ENCODE measurements around the gene DYSF. TPM values are rescaled to one million over a fixed set of nuclear protein-coding genes. Genes with fewer than 3 reads are reported as not detected.

DYSF gene
- total and polyA plus RNA-seq, 8 donors: 17.8 to 71.4 (median 21.6) TPM

DNA sequence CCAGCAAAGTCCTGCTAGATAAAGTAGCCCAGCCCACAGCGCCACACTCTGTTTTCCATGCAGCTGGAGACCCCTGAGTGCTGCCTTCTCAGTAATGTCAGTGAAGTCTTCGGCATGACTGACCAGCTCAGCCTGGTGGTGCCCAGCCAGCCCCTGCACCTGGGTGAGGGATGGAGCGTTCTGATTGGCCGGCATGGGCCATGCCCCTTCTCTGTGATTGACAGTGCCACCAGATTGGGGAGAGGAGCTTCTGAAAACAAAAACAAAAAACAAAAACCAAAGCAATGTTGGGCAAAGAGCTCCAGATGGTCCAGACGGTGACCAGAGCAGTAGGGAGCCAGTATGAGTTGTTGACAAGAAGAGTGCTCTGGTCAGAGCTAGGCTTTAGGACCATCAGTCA lies 122.6 kb downstream of the DYSF start:
- Histone ChIP-seq H3K9me3 (no peaks in the 10 kb centered on the region), H3K27ac (no peak overlapping the region), H3K27me3 (no peaks in the 10 kb centered on the region), H3K4me1 (no peaks in the 10 kb centered on the region), H3K36me3 (peaks cover 0 to 87% of the 10 kb centered on the region in 2 donors), H3K4me3 (no peak overlapping the region)
- TF ChIP-seq, protein P1, sequence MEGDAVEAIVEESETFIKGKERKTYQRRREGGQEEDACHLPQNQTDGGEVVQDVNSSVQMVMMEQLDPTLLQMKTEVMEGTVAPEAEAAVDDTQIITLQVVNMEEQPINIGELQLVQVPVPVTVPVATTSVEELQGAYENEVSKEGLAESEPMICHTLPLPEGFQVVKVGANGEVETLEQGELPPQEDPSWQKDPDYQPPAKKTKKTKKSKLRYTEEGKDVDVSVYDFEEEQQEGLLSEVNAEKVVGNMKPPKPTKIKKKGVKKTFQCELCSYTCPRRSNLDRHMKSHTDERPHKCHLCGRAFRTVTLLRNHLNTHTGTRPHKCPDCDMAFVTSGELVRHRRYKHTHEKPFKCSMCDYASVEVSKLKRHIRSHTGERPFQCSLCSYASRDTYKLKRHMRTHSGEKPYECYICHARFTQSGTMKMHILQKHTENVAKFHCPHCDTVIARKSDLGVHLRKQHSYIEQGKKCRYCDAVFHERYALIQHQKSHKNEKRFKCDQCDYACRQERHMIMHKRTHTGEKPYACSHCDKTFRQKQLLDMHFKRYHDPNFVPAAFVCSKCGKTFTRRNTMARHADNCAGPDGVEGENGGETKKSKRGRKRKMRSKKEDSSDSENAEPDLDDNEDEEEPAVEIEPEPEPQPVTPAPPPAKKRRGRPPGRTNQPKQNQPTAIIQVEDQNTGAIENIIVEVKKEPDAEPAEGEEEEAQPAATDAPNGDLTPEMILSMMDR (IDR thresholded peaks at IDR 0.05): no peak
- no peak for ATAC-seq
- intact Hi-C loops (cut with DNase I): no loop called here
- no peak for DNase-seq

DNA sequence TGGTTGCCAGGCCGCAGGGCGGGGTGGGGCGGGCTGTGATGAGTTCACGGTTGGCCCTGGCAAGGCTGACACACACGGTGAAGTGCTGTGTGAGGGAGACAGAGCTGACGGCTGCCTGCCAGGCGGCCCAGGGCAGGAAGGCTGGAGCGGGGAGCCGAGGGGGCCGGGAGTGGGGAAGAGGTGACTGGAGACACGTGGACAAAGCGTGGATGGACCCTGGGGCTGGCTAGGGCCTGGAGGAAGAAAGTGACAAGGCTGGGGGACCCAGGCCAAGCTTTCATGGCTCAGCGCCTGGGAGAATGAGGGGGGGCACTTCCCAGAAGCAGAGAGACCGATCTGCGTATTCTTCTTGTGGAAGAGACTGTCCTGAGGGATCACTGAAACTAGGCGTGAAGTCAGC lies 123.2 kb downstream of the DYSF start:
- Histone ChIP-seq H3K27me3 (no peaks in the 10 kb centered on the region), H3K36me3 (peaks cover 0 to 92% of the 10 kb centered on the region in 2 donors), H3K9me3 (no peaks in the 10 kb centered on the region), H3K4me1 (no peaks in the 10 kb centered on the region), H3K27ac (no peak overlapping the region), H3K4me3 (no peak overlapping the region)
- ATAC-seq (no peak), DNase-seq (peak in 2 of 4 donors; percentile 55 to 76)
- TF ChIP-seq, protein P1 (IDR thresholded peaks at IDR 0.05): no peak
- intact Hi-C loops (cut with DNase I): no loop called here

DNA sequence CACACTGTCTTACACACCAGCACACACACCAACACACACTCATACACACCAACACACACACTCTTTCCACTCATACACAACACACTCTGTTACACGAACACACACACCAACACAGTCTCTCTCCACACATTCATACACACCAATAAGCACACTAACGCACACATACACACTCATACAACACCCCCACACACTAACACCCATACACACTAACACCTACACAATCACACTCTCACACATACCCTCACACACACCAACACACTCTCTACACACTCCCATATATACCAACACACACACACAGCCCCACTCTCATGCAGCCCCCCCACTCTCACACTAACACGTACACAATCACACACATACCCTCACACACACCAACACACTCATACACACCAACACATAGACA lies 123.8 kb downstream of the DYSF start:
- H3K27me3 ChIP-seq: no peaks in the 10 kb centered on the region
- no peak for ATAC-seq
- H3K27ac ChIP-seq: no peak overlapping the region
- no peak for DNase-seq
- intact Hi-C loops (cut with DNase I): no loop called here
- peaks cover 0 to 93% of the 10 kb centered on the region in 2 donors for H3K36me3 ChIP-seq
- TF ChIP-seq, protein P1 (IDR thresholded peaks at IDR 0.05): no peak
- no peaks in the 10 kb centered on the region for H3K4me1 ChIP-seq
- no peaks in the 10 kb centered on the region for H3K9me3 ChIP-seq
- no peak overlapping the region for H3K4me3 ChIP-seq

DNA sequence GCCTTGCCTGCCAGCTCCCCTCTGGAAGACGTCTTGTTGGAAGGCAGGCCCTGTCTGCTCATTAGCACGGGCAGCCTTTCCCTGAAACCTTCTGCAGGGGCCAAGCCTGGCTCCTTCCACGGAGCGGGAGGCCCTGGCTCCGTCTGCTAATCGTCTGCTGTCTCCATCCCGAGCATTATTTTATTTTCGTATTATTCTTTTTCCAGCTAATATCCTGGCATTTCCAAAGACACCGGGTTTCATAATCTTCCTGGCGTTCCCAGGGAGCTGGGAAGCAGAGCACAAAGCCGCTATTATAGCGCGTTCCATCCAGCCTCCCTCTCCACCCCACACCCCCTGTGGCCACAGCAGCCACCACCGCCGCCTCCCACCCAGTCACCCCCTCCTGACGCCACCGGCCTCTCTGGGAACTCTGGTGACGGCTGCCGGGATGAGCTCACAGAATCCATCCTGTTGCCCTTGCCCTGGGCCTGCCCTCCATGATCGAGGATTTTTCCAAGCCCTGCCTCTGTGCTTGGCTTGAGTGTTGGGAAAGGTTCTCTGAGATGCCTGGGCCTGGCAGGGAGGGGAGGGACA lies 125.5 kb downstream of the DYSF start:
- intact Hi-C loops (cut with DNase I): no loop called here
- ATAC-seq: peak; percentile 57

DNA sequence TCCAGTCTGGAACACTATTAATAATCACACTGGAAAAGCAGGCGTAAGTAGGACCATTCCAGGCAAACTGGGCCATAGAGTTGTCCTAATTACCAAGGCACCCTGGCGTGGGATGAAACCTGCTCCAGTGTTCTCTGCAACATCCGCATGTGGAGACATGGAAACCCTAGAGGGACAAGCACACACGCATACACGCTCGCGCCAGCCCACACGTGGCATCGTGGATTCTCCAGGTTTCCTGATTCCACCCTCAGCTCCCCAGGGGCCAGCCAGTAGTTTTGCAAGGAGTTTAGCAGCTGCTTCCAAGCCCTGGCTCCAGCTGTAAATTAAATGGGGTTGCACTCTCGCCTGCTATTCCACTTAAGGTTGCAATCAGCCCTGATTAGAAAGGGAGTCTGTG lies 127.7 kb downstream of the DYSF start:
- Histone ChIP-seq H3K36me3 (peaks cover 0 to 74% of the 10 kb centered on the region in 2 donors), H3K27me3 (no peaks in the 10 kb centered on the region), H3K4me1 (no peaks in the 10 kb centered on the region), H3K27ac (no peak overlapping the region), H3K4me3 (no peak overlapping the region), H3K9me3 (no peaks in the 10 kb centered on the region)
- DNase-seq (no peak), ATAC-seq (no peak)
- TF ChIP-seq, protein P1 (IDR thresholded peaks at IDR 0.05): no peak
- intact Hi-C loops (cut with DNase I): no loop called here

More for the DNA sequence above, 125.5 kb downstream of the DYSF start:
- H3K27ac ChIP-seq: peak overlapping the region; percentile 7 to 57
- no peaks in the 10 kb centered on the region for H3K4me1 ChIP-seq
- H3K9me3 ChIP-seq: no peaks in the 10 kb centered on the region
- H3K4me3 ChIP-seq: no peak overlapping the region
- H3K27me3 ChIP-seq: no peaks in the 10 kb centered on the region
- TF ChIP-seq, protein P1 (IDR thresholded peaks at IDR 0.05): no peak
- DNase-seq: peak in 3 of 4 donors; percentile 39 to 65 (median 40)
- peaks cover 0 to 86% of the 10 kb centered on the region in 2 donors for H3K36me3 ChIP-seq

Data from left lung (tissue), 10 donors.